Astrocyte of the cerebellum (primary cell): ENCODE measurements around the gene NCK2.
A peak's percentile ranks its signal among the peaks of the same experiment; 100 is the strongest.

Source experiments
- DNase-seq: peaks from one replicate; pipeline ENCODE4 v3.0.0-alpha.2; 2011; ENCODE audit warnings: low read depth
- H3K4me3 ChIP-seq: 2 replicates; pipeline ENCODE4 v1.5.1; 2011; ENCODE audit warnings: mild to moderate bottlenecking, low read depth, low read length, moderate library complexity
- in situ Hi-C: cut with HindIII; loops from 2 replicates; pipeline ENCODE4 v1.10.0; 2017; ENCODE audit warnings: low sequenced_read_pairs
- TF ChIP-seq, protein P1 (sequence below): IDR thresholded peaks from 2 replicates; pipeline ENCODE4 v1.5.1; 2012; ENCODE audit warnings: low read length, low read depth, moderate library complexity, mild to moderate bottlenecking; ENCODE audit errors: missing control alignments

Gene NCK2

DNA sequence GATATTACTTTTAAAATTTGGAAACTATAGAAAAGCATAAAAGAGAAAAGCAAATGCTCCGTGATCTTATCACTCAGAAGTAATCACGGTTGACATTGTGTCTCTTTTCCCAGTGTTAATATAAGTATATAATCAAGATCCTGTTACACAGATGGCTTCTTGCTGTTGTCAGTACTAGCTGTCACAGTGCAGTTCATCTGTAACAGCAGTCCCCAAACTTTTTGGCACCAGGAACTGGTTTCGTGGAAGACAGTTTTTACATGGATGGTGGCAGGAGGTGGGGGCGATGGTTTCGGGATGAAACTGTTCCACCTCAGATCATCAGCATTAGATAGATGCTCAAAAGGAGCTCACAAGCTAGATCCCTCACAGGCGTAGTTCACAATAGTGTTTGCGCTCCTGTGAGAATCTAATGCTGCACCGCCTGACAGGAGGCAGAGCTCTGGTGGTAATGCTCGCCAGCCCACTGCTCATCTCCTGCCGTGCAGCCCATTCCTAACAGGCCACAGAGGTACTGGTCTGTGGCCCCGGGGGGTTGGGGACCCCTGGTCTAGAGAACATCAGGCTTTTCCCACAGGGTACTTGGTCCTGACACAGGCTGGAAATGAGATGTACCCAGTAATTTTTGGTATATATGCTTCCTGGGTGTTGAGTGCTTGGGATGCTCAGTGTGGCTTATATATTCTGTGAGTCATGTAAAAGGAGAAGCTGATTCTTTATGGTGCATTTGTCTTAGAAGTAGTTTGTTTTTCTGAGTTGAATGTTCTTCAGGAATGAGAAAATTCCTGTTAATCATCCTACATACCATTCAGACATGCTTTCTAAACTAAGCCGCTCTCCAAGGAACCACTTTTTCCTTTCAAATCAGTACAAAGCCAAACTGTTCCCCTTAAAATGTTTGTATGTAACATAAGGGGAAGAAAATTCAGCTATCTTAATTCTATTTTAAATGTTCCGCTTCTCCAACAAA, 121.8 kb downstream of the NCK2 start:
- in situ Hi-C loops, result no loop called here
- DNase-seq, result peak; percentile 44
- no peak overlapping the region for H3K4me3 ChIP-seq
- TF ChIP-seq, protein P1, sequence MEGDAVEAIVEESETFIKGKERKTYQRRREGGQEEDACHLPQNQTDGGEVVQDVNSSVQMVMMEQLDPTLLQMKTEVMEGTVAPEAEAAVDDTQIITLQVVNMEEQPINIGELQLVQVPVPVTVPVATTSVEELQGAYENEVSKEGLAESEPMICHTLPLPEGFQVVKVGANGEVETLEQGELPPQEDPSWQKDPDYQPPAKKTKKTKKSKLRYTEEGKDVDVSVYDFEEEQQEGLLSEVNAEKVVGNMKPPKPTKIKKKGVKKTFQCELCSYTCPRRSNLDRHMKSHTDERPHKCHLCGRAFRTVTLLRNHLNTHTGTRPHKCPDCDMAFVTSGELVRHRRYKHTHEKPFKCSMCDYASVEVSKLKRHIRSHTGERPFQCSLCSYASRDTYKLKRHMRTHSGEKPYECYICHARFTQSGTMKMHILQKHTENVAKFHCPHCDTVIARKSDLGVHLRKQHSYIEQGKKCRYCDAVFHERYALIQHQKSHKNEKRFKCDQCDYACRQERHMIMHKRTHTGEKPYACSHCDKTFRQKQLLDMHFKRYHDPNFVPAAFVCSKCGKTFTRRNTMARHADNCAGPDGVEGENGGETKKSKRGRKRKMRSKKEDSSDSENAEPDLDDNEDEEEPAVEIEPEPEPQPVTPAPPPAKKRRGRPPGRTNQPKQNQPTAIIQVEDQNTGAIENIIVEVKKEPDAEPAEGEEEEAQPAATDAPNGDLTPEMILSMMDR, result no peak

- DNase-seq, result no peak
Observed at GRCh38 chr2:105867587-105867986, 122.9 kb downstream of the NCK2 start.

GRCh38 chr2:105868060-105868459, 123.3 kb downstream of the NCK2 start:
- in situ Hi-C loops, result no loop called here
- TF ChIP-seq, protein P1, result no peak
- no peak for DNase-seq
- no peak overlapping the region for H3K4me3 ChIP-seq

More at GRCh38 chr2:105867587-105867986, 122.9 kb downstream of the NCK2 start:
- in situ Hi-C loops, result no loop called here
- TF ChIP-seq, protein P1, result no peak
- no peak overlapping the region for H3K4me3 ChIP-seq

DNA sequence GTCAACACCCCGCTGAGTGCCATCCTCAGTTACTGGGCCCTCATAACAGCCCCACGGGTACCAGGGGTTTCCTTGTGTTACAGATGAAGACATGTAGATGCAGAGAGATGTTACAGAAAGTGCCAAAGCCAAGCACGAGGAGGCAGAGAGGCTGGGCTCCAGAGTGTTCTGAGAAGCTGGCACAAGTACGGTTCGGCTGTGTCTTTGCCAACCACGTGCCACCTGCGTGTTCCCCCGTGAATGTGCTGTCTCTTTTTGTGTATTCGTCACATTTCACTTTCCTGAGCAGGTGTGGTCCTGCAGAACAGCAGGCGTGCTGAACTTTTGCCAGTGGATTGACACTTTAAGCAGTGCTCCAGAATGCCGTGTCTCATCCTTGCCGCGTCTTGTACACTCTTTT, 124.6 kb downstream of the NCK2 start:
- TF ChIP-seq, protein P1, result no peak
- no peak overlapping the region for H3K4me3 ChIP-seq
- in situ Hi-C loops, result no loop called here
- DNase-seq, result no peak

DNA sequence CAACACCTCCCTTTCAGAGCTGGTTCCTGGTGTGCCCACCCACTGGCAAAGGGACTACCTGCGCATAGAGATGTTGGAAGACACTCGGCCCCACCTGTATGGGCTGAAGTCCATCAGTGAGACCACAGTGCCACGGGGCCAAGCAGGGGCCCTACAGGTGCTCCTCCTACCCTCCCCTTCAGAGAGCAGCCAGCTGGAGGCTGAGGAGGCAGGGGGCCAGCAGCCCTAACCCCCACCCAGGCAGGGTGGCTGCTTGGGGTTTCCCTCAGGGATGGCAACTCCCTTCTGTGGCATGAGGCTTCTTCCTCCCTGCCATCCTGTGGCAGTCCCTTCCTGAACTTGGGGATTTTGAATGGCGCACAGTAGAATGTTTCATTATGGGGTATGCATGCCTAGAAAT, 125.3 kb downstream of the NCK2 start:
- no peak for DNase-seq
- H3K4me3 ChIP-seq, result no peak overlapping the region
- TF ChIP-seq, protein P1, result no peak
- in situ Hi-C loops, result no loop called here

DNA sequence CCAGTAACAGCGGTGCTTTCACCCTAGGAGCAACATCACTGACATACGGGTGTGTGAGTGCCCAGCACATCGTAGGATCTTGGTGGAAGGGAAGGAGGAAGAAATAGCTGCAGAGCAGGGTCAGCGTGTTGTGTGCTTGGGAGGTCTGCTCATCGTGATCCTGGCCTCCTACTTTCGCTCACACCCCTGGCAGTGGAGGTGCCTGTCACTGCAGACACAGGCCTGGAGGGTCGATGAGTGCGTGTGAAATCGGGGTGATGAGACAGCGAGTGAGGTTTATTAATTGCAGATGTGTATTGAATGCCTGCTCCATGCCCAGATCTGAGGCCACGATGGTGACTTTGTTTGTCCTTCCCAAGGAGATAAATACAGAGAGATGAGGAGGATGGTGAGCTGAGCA, 126.1 kb downstream of the NCK2 start:
- no peak overlapping the region for H3K4me3 ChIP-seq
- TF ChIP-seq, protein P1, result no peak
- no peak for DNase-seq
- in situ Hi-C loops, result no loop called here
